ENCODE data around the gene BTG1. TPM values are rescaled to one million over a fixed set of nuclear protein-coding genes. Genes with fewer than 3 reads are reported as not detected.

BTG1 gene
- total and polyA plus RNA-seq, 2 of the 8 experiments (the other 6 are each of a cell fraction or from before 2014, with no cell fraction given): 17.1 to 32.7 TPM

DNA sequence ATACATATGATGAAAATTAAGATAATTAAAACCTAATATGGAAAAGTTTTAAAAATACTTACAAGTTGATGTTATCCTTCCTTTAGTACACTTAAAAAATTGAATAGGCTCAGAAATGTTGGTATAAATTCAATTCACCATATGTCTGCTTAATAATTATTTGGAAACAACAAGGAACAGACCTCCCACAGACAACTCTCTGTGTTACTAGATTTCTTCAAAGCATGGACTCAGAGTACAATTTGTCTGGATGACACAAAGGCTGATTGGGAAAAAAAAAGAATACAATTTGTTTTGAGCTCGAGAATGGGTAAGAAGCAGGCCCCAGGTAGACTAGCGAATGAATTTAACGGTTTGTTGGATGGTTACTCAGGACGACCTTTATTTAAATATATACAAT is 48.9 kb upstream of the BTG1 start:
- Histone ChIP-seq H3K79me2 (ENCODE audit: control insufficient read depth in 1 of 2, insufficient read depth in 2 of 2, low read length in 2 of 2) (no peaks in the 10 kb centered on the region), H2BK120ac (replicated peaks; ENCODE audit: low read depth, low read length) (no peak overlapping the region), H3K4me1 (replicated peaks in 1 of 4; ENCODE audit: control insufficient read depth in 3 of 4, insufficient read depth in 4 of 4, low read length in 3 of 4) (peaks cover 0 to 3% (median 0%) of the 10 kb centered on the region in 4 experiments; a peak in 1 of 7 replicates), H3K27ac (ENCODE audit: low read depth, low read length) (no peak overlapping the region), H3K4me2 (ENCODE audit: insufficient read depth in 1 of 2, low read depth in 2 of 2, low read length in 2 of 2) (no peak overlapping the region), H2BK5ac (ENCODE audit: low read depth, low read length) (no peak overlapping the region), H4K8ac (ENCODE audit: extremely low read depth, insufficient read depth, low read length) (no peak overlapping the region), H4K20me1 (replicated peaks in 1 of 2; ENCODE audit: control insufficient read depth in 1 of 2, insufficient read depth in 2 of 2, low read length in 2 of 2) (no peaks in the 10 kb centered on the region), H4K91ac (replicated peaks; ENCODE audit: insufficient read length, low read length) (no peak overlapping the region), H2BK15ac (ENCODE audit: low read length) (no peak overlapping the region), H3K4me3 (ENCODE audit: extremely low read depth in 1 of 4, insufficient read depth in 2 of 4, low read depth in 3 of 4, low read length in 4 of 4) (no peak overlapping the region), H3K23ac (ENCODE audit: insufficient read length) (no peak overlapping the region), H2AK5ac (ENCODE audit: low read depth, low read length) (no peak overlapping the region), H2BK20ac (ENCODE audit: low read length) (no peak overlapping the region), H3K23me2 (ENCODE audit: low read depth, low read length) (no peaks in the 10 kb centered on the region), H3K18ac (ENCODE audit: extremely low read depth, low read length) (no peak overlapping the region), H4K5ac (ENCODE audit: insufficient read length, low read depth, low read length) (no peak overlapping the region), H3K9ac (replicated peaks in 1 of 4; ENCODE audit: extremely low read depth in 1 of 4, low read depth in 3 of 4, low read length in 3 of 4) (no peak overlapping the region), H3K4ac (replicated peaks; ENCODE audit: insufficient read length, low read depth, low read length) (no peak overlapping the region), H3K9me3 (ENCODE audit: insufficient read depth in 2 of 2, low read depth in 1 of 2, low read length in 1 of 2) (no peaks in the 10 kb centered on the region), H3K36me3 (ENCODE audit: control insufficient read depth in 2 of 4, insufficient read depth in 4 of 4, low read length in 3 of 4) (no peaks in the 10 kb centered on the region), H2BK12ac (ENCODE audit: low read depth, low read length) (no peak overlapping the region), H3K79me1 (ENCODE audit: low read depth, low read length) (no peaks in the 10 kb centered on the region), H3K14ac (ENCODE audit: insufficient read length) (no peak overlapping the region), H2AFZ (ENCODE audit: low read length) (no peak overlapping the region), H3K56ac (replicated peaks; ENCODE audit: insufficient read length, low read depth, low read length) (no peak overlapping the region), H3K27me3 (replicated peaks in 1 of 4; ENCODE audit: control insufficient read depth in 3 of 4, extremely low read depth in 1 of 4, insufficient read depth in 3 of 4, low read length in 3 of 4) (no peaks in the 10 kb centered on the region)
- TF ChIP-seq PHF8 (conservative IDR thresholded peaks at IDR 0.05; ENCODE audit: low read depth, low read length): no peak
- 90% methylated on average over 4 of the region's 4 CpGs; no CpG with 5 or more reads in 1 of the 2 experiments for WGBS, 2 experiments (ENCODE audit: extremely low coverage in 1 of 2, insufficient coverage in 1 of 2, insufficient read length in 1 of 2, insufficient replicate concordance in 2 of 2, low coverage in 1 of 2, low lambda C conversion rate in 2 of 2, missing lambda C conversion rate in 1 of 2)
- FAIRE-seq (no peak), DNase-seq (ENCODE audit: low read depth in 1 of 2, low spot score in 2 of 2) (no peak)
- CTCF ChIA-PET (ENCODE audit: partially characterized antibody): interaction anchor here (0.6 kb wide), 1 partner anchor 1801 kb away, joined by 4 read pairs; no protein-coding TSS in a partner anchor
- POLR2A ChIA-PET (ENCODE audit: partially characterized antibody): no interaction called here
